ENCODE results near the gene TMEM175.

The TMEM175 gene

DNA sequence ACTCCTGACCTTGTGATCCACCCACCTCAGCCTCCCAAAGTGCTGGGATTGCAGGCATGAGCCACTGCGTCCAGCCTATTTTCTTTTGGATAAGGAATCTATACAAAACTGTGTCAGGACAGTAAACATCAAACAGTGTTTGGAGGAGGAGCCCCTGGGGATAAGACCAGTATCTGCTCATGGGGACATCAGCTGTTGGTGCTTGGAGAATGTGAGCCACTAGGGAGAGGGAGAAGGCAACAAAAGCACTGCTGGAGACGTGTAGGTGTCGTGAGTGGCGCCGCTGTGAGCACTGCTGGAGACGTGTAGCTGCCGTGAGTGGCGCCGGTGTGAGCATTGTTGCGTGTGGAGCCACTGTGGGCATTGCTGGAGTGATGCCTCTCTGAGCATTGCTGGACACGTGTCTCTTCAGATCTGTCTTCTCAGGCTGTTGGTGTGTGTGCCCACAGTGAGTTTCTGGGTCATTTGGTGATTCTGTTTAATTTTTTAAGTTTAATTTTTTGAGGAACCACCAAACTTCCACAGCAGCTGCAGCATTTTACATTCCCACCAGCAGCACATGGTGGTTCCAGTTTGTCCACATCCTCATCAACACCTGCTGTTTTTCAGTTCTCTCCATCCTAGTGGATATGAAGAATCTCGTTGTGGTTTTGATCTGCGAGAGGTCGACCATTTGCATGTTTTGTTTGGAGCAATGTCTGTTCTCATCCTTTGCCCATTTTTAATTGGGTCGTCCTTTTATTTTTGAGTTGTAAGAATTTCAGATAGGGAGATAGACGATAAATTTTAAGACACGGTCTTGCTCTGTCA, 22.2 kb downstream of the TMEM175 start:
- DNase-seq (ENCODE audit: low spot score in 2 of 2) (no peak), ATAC-seq (no peak)
- Mint-ChIP-seq H3K9me3 (no peaks in the 10 kb centered on the region), H3K4me3 (no peak overlapping the region), H3K36me3 (peaks cover 4% of the 10 kb centered on the region), H3K27ac (no peak overlapping the region), H3K4me1 (no peaks in the 10 kb centered on the region)

DNA sequence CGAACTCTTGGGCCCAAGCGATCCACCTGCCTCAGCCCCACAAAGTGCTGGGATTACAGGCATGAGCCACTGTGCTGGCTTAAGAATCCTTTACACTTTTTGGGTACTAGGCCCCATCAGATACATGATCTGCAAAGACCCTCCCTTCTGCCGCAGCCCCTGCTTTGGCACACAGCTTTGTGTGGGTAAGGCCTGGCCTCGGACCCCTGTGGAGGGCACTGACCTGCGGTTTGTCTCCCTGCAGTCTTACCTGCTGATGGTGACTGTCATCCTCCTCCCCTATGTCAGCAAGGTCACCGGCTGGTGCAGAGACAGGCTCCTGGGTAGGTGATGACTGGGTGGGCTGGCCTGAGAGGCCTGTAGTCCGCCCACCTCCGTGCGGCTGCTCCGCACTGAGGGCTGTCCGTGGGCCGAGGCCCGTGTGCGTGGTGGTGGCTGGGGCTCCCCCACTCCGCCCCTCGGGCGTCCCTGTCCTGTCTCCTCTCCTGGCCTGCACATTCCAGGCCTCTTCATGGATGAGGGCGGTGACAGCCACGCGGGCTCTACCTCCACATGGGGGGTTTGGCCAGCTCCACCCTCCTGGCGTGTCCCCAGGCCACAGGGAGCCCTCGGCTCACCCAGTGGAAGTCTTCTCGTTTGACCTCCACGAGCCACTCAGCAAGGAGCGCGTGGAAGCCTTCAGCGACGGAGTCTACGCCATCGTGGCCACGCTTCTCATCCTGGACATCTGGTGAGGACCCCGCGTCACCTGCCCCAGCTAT, 23.1 kb downstream of the TMEM175 start:
- no peaks in the 10 kb centered on the region for H3K4me1 Mint-ChIP-seq
- H3K36me3 Mint-ChIP-seq = peaks cover 4% of the 10 kb centered on the region
- no peak overlapping the region for H3K27ac Mint-ChIP-seq
- no peaks in the 10 kb centered on the region for H3K9me3 Mint-ChIP-seq
- no peak for DNase-seq (ENCODE audit: low spot score in 2 of 2)
- no peak for ATAC-seq
- no peak overlapping the region for H3K4me3 Mint-ChIP-seq

DNA sequence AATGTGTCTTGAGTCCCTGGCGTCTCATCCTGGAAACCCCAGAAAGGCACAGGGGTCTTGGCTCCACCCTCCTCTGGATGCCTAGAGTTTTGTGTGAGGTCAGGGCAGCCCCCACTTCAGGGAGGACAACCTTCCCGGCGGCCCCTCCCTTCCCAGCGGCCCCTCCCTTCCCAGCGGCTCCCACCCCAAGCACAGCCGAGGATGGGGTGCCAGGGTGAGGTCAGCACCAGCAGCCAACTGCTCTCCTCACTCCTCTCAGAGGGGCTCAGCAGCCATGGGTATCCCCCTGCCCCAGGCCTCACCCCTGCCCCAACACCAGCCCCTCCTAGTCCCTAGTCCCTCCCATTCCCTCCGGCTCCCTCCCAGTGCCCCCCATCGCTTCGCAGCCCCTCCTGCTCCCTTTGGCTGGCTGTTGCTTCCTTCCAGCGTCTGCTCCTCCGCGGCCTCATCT, 23.7 kb downstream of the TMEM175 start:
- Mint-ChIP-seq H3K9me3 (no peaks in the 10 kb centered on the region), H3K36me3 (peaks cover 4% of the 10 kb centered on the region), H3K4me1 (no peaks in the 10 kb centered on the region), H3K4me3 (no peak overlapping the region), H3K27ac (no peak overlapping the region)
- ATAC-seq = no peak
- no peak for DNase-seq (ENCODE audit: low spot score in 2 of 2)

DNA sequence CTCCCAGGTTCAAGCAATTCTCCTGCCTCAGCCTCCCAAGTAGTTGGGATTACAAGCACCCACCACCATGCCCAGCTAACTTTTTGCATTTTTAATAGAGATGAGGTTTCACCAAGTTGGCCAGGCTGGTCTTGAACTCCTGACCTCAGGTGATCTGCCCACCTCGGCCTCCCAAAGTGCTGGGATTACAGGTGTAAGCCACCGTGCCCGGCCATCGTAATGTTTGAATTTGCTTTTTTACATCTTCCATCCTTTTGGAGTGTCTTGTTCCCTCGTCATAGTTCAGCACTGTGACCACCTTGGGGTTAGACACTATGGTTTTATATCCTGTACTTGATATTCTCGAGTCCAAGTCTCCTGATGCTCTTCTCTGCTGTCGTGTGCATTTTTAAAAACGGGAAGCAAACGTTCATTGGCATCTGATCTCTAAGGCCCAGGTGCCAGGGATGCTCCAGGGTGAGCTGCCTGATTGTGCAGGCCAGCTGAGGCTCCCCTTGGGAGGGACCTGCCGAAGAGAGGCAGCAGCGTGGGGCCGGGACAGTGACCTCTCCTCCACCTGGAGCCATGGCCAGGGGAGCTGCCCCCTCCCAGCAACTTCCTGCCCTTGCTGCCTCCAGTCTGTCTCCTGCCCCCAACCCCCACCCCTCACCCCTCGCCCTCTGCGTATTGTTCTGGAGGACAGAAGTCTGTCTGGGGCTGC, 24.4 kb downstream of the TMEM175 start:
- Mint-ChIP-seq H3K4me3 (no peak overlapping the region), H3K27ac (peak overlapping the region; percentile 66), H3K9me3 (no peaks in the 10 kb centered on the region), H3K36me3 (peaks cover 4% of the 10 kb centered on the region), H3K4me1 (no peaks in the 10 kb centered on the region)
- ATAC-seq (no peak), DNase-seq (ENCODE audit: low spot score in 2 of 2) (no peak)

DNA sequence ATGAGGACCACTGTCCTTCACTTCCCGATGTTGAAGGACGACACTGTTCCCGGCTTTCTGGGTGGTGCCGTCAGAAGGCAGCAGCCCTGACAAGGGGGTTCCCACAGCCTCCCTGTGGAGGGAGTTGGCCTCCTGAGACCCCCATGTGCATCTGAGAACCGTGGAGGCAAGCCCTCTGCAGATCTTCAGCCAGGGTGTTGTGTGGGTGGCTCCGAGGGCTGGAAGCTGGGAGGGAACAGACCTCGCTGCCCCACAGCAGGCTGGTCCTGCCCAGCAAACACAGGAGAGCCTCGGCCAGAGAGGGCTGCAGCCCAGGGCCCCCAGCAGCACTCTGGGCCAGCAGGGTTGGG, 24.9 kb downstream of the TMEM175 start:
- Mint-ChIP-seq H3K27ac (no peak overlapping the region), H3K4me1 (no peaks in the 10 kb centered on the region), H3K9me3 (no peaks in the 10 kb centered on the region), H3K4me3 (no peak overlapping the region), H3K36me3 (peaks cover 8% of the 10 kb centered on the region)
- ATAC-seq (no peak), DNase-seq (ENCODE audit: low spot score in 2 of 2) (no peak)

DNA sequence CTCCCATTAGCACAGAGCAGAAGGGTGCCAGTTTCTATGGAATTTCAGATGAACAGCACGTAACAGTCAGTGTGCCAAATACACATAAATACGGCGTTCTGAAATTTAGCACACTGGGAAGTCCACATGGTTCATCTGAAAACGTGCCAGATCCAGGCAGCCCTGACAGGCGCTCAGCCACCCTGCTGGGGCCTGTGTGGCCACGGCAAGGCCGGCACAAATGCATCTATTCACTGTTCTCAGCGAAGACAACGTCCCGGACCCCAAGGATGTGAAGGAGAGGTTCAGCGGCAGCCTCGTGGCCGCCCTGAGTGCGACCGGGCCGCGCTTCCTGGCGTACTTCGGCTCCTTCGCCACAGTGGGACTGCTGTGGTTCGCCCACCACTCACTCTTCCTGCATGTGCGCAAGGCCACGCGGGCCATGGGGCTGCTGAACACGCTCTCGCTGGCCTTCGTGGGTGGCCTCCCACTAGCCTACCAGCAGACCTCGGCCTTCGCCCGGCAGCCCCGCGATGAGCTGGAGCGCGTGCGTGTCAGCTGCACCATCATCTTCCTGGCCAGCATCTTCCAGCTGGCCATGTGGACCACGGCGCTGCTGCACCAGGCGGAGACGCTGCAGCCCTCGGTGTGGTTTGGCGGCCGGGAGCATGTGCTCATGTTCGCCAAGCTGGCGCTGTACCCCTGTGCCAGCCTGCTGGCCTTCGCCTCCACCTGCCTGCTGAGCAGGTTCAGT, 25.5 kb downstream of the TMEM175 start:
- H3K27ac Mint-ChIP-seq = no peak overlapping the region
- H3K4me1 Mint-ChIP-seq = no peaks in the 10 kb centered on the region
- DNase-seq (ENCODE audit: low spot score in 2 of 2) (no peak), ATAC-seq (no peak)
- peaks cover 12% of the 10 kb centered on the region for H3K36me3 Mint-ChIP-seq
- no peak overlapping the region for H3K4me3 Mint-ChIP-seq
- no peaks in the 10 kb centered on the region for H3K9me3 Mint-ChIP-seq

DNA sequence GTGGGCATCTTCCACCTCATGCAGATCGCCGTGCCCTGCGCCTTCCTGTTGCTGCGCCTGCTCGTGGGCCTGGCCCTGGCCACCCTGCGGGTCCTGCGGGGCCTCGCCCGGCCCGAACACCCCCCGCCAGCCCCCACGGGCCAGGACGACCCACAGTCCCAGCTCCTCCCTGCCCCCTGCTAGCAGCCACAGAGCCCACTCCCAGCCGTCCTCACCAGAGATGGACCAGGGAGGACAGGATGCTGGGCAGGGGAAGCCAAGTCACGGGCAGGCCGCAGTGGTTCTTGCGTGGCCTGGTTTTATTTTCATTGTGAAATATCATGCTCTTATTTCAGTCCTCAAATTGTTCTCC, 26.0 kb downstream of the TMEM175 start:
- Mint-ChIP-seq H3K36me3 (peaks cover 12% of the 10 kb centered on the region), H3K27ac (no peak overlapping the region)

DNA sequence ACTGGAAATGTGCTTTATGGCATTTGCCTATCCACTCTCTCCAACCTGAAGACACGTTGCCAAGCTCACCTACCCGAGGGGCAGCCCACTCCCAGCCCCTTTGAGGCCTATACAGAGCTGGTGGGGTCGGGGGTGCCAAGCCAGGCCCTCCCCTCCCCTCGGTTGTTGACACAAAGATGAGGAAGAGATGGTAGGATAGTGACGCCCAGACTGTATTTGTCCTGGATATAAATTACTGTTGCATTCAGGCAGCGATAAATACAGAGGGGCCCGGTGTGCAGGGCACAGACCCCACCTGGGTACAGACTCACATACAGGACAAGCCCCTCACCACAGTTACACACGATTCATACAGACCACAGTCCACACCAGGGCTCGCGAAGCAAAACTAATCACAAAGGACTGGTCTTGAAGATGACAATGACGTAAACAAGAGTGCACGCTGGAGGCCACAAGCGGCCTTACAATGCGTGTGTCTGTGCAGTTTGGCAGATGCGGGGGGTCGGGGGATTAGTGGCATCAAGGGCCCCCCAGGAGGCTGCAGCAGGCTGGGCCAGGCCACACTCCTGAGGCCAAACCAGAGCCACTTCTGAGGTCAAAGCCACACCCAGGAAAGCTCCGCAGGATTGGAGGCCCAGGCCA, 26.6 kb downstream of the TMEM175 start:
- Mint-ChIP-seq H3K27ac (peak overlapping the region; percentile 72), H3K4me1 (no peaks in the 10 kb centered on the region), H3K4me3 (no peak overlapping the region), H3K9me3 (no peaks in the 10 kb centered on the region), H3K36me3 (peaks cover 12% of the 10 kb centered on the region)
- DNase-seq (ENCODE audit: low spot score in 2 of 2) (no peak), ATAC-seq (no peak)

More for the DNA sequence above, 26.0 kb downstream of the TMEM175 start:
- no peak for ATAC-seq
- Mint-ChIP-seq H3K9me3 (no peaks in the 10 kb centered on the region), H3K4me1 (no peaks in the 10 kb centered on the region), H3K4me3 (no peak overlapping the region)
- no peak for DNase-seq (ENCODE audit: low spot score in 2 of 2)

DNA sequence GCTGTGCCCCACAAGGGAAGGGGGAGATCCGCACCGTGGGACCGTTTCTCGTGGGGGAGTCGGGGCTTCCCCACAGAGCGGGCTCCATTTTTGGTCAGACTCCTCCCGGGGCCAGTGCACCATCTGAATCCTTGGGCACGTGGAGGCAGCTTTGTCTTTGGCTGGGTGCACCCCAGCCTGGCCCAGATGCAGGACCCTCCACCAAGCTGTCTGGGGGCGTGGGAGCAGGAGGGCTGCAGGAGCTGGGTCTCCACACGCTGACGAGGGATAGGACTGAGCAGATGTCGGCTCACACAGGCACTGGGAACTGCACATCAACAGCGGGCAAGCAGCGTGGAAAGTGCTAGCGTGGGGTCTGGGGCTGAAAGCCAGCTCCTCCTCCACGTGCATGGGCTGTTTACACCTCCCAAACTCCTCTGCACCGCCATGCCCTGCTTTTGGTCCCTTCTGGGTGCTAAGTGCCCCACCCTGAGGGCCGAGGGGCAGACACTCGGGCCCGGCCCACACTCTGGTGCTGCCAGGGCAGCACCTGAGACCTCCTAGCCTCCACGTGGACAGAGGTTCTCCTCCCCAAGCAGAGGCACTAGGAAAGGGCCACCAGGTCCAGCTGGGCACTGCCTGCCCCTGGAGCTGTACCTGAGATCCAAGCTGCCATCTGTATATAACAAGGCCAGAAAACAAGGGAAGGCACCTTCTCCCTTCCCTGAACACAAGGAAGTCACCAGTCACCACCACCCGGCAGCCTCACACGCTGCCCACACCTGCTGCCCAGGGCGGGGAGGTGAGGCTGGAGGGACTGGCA, 27.3 kb downstream of the TMEM175 start:
- no peak for DNase-seq (ENCODE audit: low spot score in 2 of 2)
- Mint-ChIP-seq H3K4me3 (no peak overlapping the region), H3K9me3 (no peaks in the 10 kb centered on the region), H3K27ac (peak overlapping the region; percentile 72), H3K4me1 (no peaks in the 10 kb centered on the region), H3K36me3 (peaks cover 12% of the 10 kb centered on the region)
- ATAC-seq = no peak

DNA sequence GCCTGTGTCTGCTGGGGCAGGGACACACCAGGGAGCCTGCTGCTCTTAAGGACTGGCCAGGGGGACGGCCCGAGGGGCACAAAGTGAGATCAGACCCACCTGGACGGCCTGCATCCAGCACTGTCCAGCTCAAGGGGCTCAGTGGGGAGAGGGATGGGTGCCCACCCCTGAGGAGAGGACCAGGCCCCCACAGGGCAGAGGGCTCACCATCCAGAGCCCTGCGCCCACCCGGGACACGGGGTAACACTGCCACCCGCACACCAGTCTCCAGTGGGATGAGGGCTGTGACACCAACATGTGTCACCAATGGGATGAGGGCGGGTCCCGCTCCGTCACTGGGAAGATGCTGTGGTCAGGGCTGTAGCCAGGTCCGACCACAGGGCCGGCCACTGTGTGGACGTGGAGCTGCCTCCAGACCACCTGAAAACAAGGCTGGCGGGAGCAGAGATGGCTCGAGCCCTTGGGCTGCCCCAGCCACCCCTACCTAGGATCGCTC, 27.9 kb downstream of the TMEM175 start:
- no peaks in the 10 kb centered on the region for H3K9me3 Mint-ChIP-seq
- DNase-seq (ENCODE audit: low spot score in 2 of 2) = no peak
- peak; percentile 3 for ATAC-seq
- H3K4me3 Mint-ChIP-seq = no peak overlapping the region
- no peaks in the 10 kb centered on the region for H3K4me1 Mint-ChIP-seq
- peaks cover 12% of the 10 kb centered on the region for H3K36me3 Mint-ChIP-seq
- no peak overlapping the region for H3K27ac Mint-ChIP-seq

DNA sequence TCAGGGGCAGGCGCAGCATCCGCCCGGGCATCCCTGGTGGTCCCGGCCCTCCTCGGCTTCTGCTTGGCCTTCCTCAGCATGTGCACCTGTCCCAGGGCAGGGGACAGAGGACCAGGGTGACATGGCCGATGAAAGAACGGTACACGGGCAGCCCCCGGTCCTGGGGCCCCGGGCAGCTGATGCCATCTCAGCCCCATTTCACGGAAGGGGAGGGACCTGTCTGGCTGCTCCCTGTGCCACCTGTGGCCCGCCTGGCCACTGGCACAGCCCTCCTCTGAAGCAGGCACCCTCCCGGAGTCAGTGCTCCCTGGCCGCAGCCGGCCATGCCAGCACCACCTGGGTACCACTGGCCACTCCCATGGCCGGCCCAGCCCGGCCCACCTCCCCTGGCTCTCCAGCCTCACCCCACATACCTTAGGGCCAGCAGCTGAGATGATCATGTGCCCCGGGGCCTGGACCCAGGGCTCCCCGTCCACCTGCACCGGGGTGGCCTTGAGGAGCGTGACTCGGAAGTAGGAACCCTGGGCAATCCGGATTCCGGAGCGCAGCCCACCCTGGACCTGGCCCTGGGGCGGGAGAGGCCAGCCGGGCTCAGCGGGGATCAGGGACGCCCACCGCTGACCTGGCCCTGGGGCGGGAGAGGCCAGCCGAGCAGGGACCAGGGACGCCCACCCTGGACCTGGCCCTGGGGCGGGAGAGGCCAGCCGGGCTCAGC, 28.5 kb downstream of the TMEM175 start:
- Mint-ChIP-seq H3K36me3 (peaks cover 12% of the 10 kb centered on the region), H3K4me3 (no peak overlapping the region), H3K4me1 (no peaks in the 10 kb centered on the region), H3K27ac (no peak overlapping the region), H3K9me3 (no peaks in the 10 kb centered on the region)
- ATAC-seq = no peak
- DNase-seq (ENCODE audit: low spot score in 2 of 2) = no peak

DNA sequence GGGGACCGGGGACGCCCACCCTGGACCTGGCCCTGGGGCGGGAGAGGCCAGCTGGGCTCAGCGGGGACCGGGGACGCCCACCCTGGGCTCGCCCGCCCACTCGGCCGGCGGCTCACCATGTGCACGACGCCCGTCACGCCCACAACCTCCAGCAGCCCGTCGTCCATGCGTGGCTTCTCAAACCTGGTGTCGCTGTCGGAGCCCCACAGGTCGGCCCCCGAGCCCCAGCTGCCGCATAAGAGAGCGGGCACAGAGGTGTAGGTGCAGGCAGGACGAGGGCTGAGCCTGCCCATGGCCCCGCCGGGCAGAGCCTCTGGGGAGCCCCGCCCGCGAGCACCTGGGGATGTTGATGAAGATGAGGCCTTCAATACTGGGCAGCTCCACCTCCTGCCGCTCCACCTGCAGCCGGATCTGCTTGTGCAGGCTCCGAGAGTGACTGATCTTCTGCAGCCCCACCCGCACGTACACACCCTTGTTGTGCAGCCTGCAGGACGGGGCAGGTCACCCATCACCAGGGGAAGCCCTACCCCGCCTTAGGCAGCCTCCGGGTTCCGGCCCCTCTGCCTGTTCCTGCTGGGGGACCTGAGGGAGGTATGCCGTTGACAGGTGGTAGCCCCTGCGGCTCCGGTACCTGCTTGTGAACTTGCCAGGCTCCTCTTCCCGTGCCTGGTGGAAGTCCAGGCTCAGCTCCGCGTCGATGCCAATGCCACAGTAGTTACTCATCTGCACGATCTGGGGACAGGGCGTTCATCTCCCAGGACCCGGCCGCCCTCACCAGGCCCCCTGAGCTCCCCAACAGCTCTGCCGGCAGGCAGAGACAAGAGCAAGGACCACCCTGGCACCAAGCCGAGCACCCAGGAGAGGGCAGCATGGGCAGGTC, 29.3 kb downstream of the TMEM175 start:
- no peaks in the 10 kb centered on the region for H3K9me3 Mint-ChIP-seq
- DNase-seq (ENCODE audit: low spot score in 2 of 2) (no peak), ATAC-seq (no peak)
- H3K27ac Mint-ChIP-seq = no peak overlapping the region
- H3K4me1 Mint-ChIP-seq = no peaks in the 10 kb centered on the region
- peaks cover 12% of the 10 kb centered on the region for H3K36me3 Mint-ChIP-seq
- H3K4me3 Mint-ChIP-seq = no peak overlapping the region

All from stimulated activated effector memory CD8-positive, alpha-beta T cell treated with anti-CD3 and anti-CD28 coated beads, Interleukin-12 subunit alpha, Interleukin-12 subunit beta, amount 100 ng/mL, for 72 hours (primary cell).